CD4-positive, alpha-beta T cell (primary cell): ENCODE measurements around the gene CAPN10. TPM values are rescaled to one million over a fixed set of nuclear protein-coding genes. Genes with fewer than 3 reads are reported as not detected.

Source experiments
- ATAC-seq: fragments of 200-7000 bp; cut with Tn5 transposase; one replicate; pipeline ENCODE4 v1.10.0; 2022; ENCODE audit warnings: mild to moderate bottlenecking; ENCODE audit not compliant: poor library complexity
- CTCF ChIA-PET: fragments of 350-600 bp; sonication (Branson Sonifier 250); formaldehyde crosslinking; loops from one replicate; lab custom pipeline; 2021; ENCODE audit warnings: antibody characterized with exemption, inconsistent platforms; lab: Charles Lee
- POLR2A ChIA-PET: fragments of 350-600 bp; sonication (Branson Sonifier 250); formaldehyde crosslinking; loops from one replicate; lab custom pipeline; 2021; ENCODE audit warnings: antibody characterized with exemption, inconsistent platforms; lab: Charles Lee
- DNase-seq, 14 experiments: peaks; one replicate each; pipeline ENCODE4 v3.0.0-alpha.2; 2013 to 2020; ENCODE audit warnings: mixed read lengths in 2 of 14
- H3K27ac ChIP-seq, 2 donors: one replicate each; pipeline versions ENCODE4 v1.5.1 to v1.7.0; 2013; ENCODE audit warnings: low read length in 2 of 2, low read depth in 1 of 2, mild to moderate bottlenecking in 1 of 2
- H3K27me3 ChIP-seq, 2 experiments: 1 replicate in 1 of 2; 2 replicates in 1 of 2; pipeline versions ENCODE4 v1.6.1 to v1.7.0; 2013; ENCODE audit warnings: low read length in 2 of 2, control low read depth in 1 of 2, mild to moderate bottlenecking in 1 of 2, moderate library complexity in 1 of 2; ENCODE audit not compliant: insufficient read depth in 2 of 2, control insufficient read depth in 1 of 2
- H3K36me3 ChIP-seq: one replicate; pipeline ENCODE4 v1.6.1; 2013; ENCODE audit warnings: low read length, control low read depth; ENCODE audit not compliant: insufficient read depth
- H3K4me1 ChIP-seq: one replicate; pipeline ENCODE4 v1.6.1; 2013; ENCODE audit warnings: low read length, control low read depth; ENCODE audit not compliant: insufficient read depth
- H3K4me3 ChIP-seq: one replicate; pipeline ENCODE4 v1.5.1; 2013; ENCODE audit warnings: mild to moderate bottlenecking, low read length, moderate library complexity
- H3K9me3 ChIP-seq, 2 experiments: 1 replicate in 1 of 2; 2 replicates in 1 of 2; pipeline versions ENCODE4 v1.6.1 to v1.7.0; 2013; ENCODE audit warnings: low read length in 2 of 2, mild to moderate bottlenecking in 2 of 2, control low read depth in 1 of 2, moderate library complexity in 1 of 2; ENCODE audit not compliant: control insufficient read depth in 1 of 2, insufficient read depth in 1 of 2
- H3K27ac Mint-ChIP-seq: one replicate; pipeline ENCODE4 v1.8.0; 2020; ENCODE audit warnings: mixed read lengths
- H3K27me3 Mint-ChIP-seq: one replicate; pipeline ENCODE4 v1.8.0; 2021; ENCODE audit warnings: mixed read lengths
- H3K36me3 Mint-ChIP-seq: one replicate; pipeline ENCODE4 v1.8.0; 2021; ENCODE audit warnings: low read depth, mixed read lengths
- H3K4me1 Mint-ChIP-seq: one replicate; pipeline ENCODE4 v1.8.0; 2021; ENCODE audit warnings: low read depth, mixed read lengths
- H3K4me3 Mint-ChIP-seq: one replicate; pipeline ENCODE4 v1.8.0; 2020; ENCODE audit warnings: mild to moderate bottlenecking, mixed read lengths
- H3K9me3 Mint-ChIP-seq: one replicate; pipeline ENCODE4 v1.8.0; 2020; ENCODE audit warnings: mixed read lengths
- CTCF ChIP-seq: fragments of 200-600 bp; IDR thresholded peaks from one replicate; pipeline ENCODE4 v1.8.0; 2022; ENCODE audit warnings: antibody characterized with exemption, mild to moderate bottlenecking
- intact Hi-C, 2 experiments: fragments of 100-400 bp; cut with DNase I in 1 of 2; cut with micrococcal nuclease in 1 of 2; formaldehyde crosslinking; loops; one replicate each; pipeline versions ENCODE4 v1.15.1 to v1.9.0; 2023 to 2025; cut with DNase I, micrococcal nuclease
- total RNA-seq, 174 experiments: library from RNA in 2 of 174; stranded (reverse) in 2 of 174; gene quantifications; one replicate each; pipeline ENCODE4 v1.2.3 and lab custom pipeline; 2021 to 2026

Gene CAPN10
- total RNA-seq, 2 experiments from 2014 or later: 40.6 to 42.1 TPM

DNA sequence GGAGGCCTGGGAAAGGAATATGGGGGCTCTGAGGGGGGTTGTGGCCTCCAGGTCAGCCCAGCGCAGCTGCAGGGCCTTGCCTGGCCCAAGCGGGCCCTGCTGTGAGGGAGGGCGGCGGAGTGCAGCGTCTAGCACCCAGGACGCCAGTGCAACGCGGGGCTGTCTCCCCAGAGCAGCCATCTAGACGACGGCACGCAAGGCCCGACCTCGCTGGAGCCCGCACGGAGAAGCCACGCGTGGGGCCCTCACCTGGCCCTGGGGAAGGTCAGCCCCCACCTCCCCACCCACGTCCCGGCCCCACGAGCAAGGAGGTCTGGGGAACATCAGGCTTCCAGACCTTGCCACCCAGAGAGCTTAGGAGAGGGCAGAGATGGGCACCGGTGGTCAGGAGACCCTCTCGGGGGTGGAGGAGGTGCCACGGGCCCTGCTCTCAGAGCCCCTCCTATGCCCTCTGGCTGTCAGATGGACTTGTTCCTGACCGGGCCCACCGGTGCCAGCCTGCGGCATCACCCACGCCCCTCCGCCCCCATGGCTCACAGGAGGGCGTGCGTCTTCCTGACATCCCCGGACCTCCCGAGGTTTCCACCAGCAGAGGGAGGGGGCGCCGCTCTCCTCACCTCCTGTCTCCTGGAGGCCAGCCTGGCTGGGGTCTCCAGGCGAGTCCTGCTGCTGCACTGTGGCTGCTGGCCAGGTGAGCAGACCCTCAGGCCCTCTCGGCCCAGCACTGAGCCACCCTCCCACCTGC lies 55.7 kb downstream of the CAPN10 start:
- no peak overlapping the region for H3K4me3 Mint-ChIP-seq
- Histone ChIP-seq H3K4me3 (no peak overlapping the region), H3K9me3 (peaks cover 0 to 13% of the 10 kb centered on the region in 2 experiments), H3K36me3 (no peaks in the 10 kb centered on the region), H3K4me1 (peaks cover 19% of the 10 kb centered on the region), H3K27ac (no peak overlapping the region), H3K27me3 (peaks cover 0 to 1% of the 10 kb centered on the region in 2 experiments)
- no peak for TF ChIP-seq CTCF
- peak in 1 of 14 experiments; percentile 12 for DNase-seq
- H3K27me3 Mint-ChIP-seq: no peaks in the 10 kb centered on the region
- H3K27ac Mint-ChIP-seq: no peak overlapping the region
- intact Hi-C loops: no loop called here
- no peaks in the 10 kb centered on the region for H3K36me3 Mint-ChIP-seq
- POLR2A ChIA-PET: no interaction called here
- H3K4me1 Mint-ChIP-seq: no peaks in the 10 kb centered on the region
- no peak for ATAC-seq
- no peaks in the 10 kb centered on the region for H3K9me3 Mint-ChIP-seq
- CTCF ChIA-PET: no interaction called here

DNA sequence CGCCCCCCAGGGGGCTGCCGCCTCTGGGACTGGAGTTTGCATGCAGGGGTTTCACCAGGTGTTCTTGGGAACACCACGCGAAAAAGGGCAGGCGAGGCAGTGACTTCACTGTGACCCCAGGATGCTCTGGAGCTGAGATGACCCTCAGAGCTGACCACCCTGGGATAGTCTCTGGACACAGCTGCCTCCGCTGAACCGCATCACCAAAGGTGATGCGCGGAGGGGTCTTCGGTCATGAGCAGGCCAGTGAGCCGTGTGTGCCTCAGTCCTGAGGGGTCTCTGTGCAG lies 56.2 kb downstream of the CAPN10 start:
- H3K9me3 Mint-ChIP-seq: no peaks in the 10 kb centered on the region
- Histone ChIP-seq H3K27me3 (peaks cover 0 to 6% of the 10 kb centered on the region in 2 experiments), H3K27ac (no peak overlapping the region), H3K4me3 (no peak overlapping the region), H3K36me3 (no peaks in the 10 kb centered on the region), H3K9me3 (peaks cover 0 to 13% of the 10 kb centered on the region in 2 experiments), H3K4me1 (peaks cover 19% of the 10 kb centered on the region)
- H3K4me3 Mint-ChIP-seq: no peak overlapping the region
- CTCF ChIA-PET: no interaction called here
- H3K36me3 Mint-ChIP-seq: no peaks in the 10 kb centered on the region
- intact Hi-C loops: no loop called here
- ATAC-seq: no peak
- no peaks in the 10 kb centered on the region for H3K4me1 Mint-ChIP-seq
- no peak overlapping the region for H3K27ac Mint-ChIP-seq
- DNase-seq: peak in 1 of 14 experiments; percentile 8
- POLR2A ChIA-PET: no interaction called here
- TF ChIP-seq CTCF: no peak
- no peaks in the 10 kb centered on the region for H3K27me3 Mint-ChIP-seq

DNA sequence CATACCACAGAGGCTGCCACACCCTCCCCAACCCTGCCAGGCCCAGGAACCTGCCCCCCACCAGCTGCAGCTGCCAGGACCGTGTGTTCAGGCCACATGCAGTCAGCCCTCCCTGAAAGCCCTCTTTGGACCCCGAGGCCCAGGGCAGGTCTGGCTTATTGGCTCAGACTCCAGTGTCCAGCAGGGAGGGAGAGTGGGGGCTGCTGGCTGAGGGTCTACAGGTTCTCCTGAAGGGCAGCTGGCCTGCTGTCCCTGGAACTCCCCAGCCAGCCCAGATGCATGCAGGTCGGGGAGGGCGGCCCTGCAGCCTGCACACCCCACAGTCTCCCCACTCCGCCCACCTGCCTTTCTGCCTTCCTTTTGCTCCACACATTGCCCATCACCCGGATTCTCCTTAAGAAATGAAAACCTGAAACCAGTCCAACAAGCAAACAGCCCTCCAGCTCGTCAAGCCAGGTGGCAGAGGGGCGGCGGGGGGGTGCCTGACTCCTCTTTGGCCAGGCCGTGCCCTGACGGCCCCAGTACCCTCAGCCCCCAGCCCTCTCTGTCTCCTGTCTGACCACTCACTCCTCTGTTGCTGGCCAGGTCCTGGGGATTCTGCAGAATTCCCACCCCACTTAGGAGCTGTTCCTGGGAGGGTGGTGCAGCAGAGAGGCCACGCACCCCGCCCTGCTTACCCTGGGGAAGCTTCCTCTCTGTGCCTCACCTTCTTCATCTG lies 56.7 kb downstream of the CAPN10 start:
- H3K4me1 Mint-ChIP-seq: no peaks in the 10 kb centered on the region
- DNase-seq (no peak), ATAC-seq (no peak)
- Histone ChIP-seq H3K4me3 (no peak overlapping the region), H3K4me1 (peaks cover 19% of the 10 kb centered on the region), H3K9me3 (peaks cover 0 to 13% of the 10 kb centered on the region in 2 experiments), H3K27ac (no peak overlapping the region), H3K27me3 (peaks cover 0 to 6% of the 10 kb centered on the region in 2 experiments), H3K36me3 (no peaks in the 10 kb centered on the region)
- no peaks in the 10 kb centered on the region for H3K27me3 Mint-ChIP-seq
- H3K27ac Mint-ChIP-seq: no peak overlapping the region
- no peak overlapping the region for H3K4me3 Mint-ChIP-seq
- H3K36me3 Mint-ChIP-seq: no peaks in the 10 kb centered on the region
- CTCF ChIA-PET: no interaction called here
- TF ChIP-seq CTCF: no peak
- intact Hi-C loops: no loop called here
- POLR2A ChIA-PET: no interaction called here
- H3K9me3 Mint-ChIP-seq: no peaks in the 10 kb centered on the region
